B cell (primary cell): ENCODE results near the gene TGFA.

Source experiments
- EZH2 ChIP-seq: IDR thresholded peaks from 2 replicates; pipeline ENCODE4 v1.6.1; 2012; ENCODE audit warnings: borderline replicate concordance, low read depth, mild to moderate bottlenecking, moderate library complexity, low read length; ENCODE audit not compliant: insufficient read depth, poor library complexity, severe bottlenecking
- TF ChIP-seq, protein P1 (sequence below): fragments of 200-600 bp; IDR thresholded peaks from one replicate; pipeline ENCODE4 v1.8.0; 2022; ENCODE audit warnings: antibody characterized with exemption, mild to moderate bottlenecking

DNA sequence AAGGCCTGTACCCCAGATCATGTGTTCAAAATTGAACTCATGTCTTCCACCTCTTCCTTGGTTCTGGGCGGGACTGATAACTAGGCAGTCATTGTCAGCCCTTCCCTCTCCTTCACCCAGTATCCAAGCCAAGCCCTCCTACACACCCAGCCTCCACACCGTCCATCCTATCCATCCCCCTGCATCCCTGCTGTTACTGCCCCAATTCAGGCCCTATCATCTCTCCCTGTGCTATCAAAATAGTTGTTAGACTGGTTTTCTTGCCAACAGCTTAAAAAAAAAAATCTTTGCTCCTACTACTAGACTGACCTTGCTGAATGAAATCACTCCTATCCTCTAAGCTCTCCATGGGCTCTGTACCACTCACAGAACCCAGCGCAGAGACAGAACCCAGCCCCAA lies 32.8 kb downstream of the TGFA start:
- TF ChIP-seq, protein P1, sequence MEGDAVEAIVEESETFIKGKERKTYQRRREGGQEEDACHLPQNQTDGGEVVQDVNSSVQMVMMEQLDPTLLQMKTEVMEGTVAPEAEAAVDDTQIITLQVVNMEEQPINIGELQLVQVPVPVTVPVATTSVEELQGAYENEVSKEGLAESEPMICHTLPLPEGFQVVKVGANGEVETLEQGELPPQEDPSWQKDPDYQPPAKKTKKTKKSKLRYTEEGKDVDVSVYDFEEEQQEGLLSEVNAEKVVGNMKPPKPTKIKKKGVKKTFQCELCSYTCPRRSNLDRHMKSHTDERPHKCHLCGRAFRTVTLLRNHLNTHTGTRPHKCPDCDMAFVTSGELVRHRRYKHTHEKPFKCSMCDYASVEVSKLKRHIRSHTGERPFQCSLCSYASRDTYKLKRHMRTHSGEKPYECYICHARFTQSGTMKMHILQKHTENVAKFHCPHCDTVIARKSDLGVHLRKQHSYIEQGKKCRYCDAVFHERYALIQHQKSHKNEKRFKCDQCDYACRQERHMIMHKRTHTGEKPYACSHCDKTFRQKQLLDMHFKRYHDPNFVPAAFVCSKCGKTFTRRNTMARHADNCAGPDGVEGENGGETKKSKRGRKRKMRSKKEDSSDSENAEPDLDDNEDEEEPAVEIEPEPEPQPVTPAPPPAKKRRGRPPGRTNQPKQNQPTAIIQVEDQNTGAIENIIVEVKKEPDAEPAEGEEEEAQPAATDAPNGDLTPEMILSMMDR, result no peak
- no peak for TF ChIP-seq EZH2
